ENCODE results near the gene NF2.

DNA sequence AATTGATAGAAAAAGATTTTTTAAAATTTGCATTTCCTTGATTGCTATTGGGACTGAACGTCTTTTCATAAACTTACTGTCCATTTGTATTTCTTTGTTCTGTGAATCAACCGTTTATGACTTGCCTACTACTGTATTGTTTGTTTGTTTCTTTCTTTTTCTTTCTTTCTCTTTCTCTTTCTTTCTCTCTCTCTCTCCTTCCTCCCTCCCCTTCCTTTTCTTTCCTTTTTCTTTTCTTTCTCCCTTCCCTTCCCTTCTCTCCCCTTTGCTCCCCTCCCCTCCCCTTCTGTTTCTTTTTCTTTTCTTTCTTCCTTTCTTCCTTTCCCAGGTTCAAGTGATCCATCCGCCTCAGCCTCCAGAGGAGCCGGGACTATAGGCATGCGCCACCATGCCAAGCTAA lies 46.9 kb downstream of the NF2 start:
- TF ChIP-seq, protein P1, sequence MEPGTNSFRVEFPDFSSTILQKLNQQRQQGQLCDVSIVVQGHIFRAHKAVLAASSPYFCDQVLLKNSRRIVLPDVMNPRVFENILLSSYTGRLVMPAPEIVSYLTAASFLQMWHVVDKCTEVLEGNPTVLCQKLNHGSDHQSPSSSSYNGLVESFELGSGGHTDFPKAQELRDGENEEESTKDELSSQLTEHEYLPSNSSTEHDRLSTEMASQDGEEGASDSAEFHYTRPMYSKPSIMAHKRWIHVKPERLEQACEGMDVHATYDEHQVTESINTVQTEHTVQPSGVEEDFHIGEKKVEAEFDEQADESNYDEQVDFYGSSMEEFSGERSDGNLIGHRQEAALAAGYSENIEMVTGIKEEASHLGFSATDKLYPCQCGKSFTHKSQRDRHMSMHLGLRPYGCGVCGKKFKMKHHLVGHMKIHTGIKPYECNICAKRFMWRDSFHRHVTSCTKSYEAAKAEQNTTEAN (CRISPR knock-in tag; IDR thresholded peaks at IDR 0.05): no peak
- no peak for TF ChIP-seq HMGA2 (CRISPR knock-in tag; IDR thresholded peaks at IDR 0.05)

All from WTC11 (cell line).